ENCODE results near the gene CHMP5. TPM values are rescaled to one million over a fixed set of nuclear protein-coding genes. Genes with fewer than 3 reads are reported as not detected.

The CHMP5 gene
- total RNA-seq, 1 donor from 2014 or later, result 108 TPM

- no peak overlapping the region for H2AFZ ChIP-seq (ENCODE audit: low read depth, low read length)
- Mint-ChIP-seq H3K4me1 (ENCODE audit: low read depth, unreplicated experiment) (peaks cover 17% of the 10 kb centered on the region), H3K27me3 (ENCODE audit: low read depth, unreplicated experiment) (no peaks in the 10 kb centered on the region), H3K27ac (ENCODE audit: unreplicated experiment) (no peak overlapping the region), H3K4me3 (ENCODE audit: unreplicated experiment) (no peak overlapping the region), H3K9me3 (ENCODE audit: unreplicated experiment) (no peaks in the 10 kb centered on the region), H3K36me3 (ENCODE audit: low read depth, unreplicated experiment) (peaks cover 15% of the 10 kb centered on the region)
- FAIRE-seq (no peak), DNase-seq (ENCODE audit: low read depth) (no peak)
- peaks cover 61% of the 10 kb centered on the region for H3K36me3 ChIP-seq (ENCODE audit: insufficient read depth, low read length)
- H3K4me3 ChIP-seq (ENCODE audit: insufficient read depth, low read depth, low read length), result no peak overlapping the region
- TF ChIP-seq EZH2 (IDR thresholded peaks at IDR 0.05; ENCODE audit: insufficient read depth, low read length), result no peak
- TF ChIP-seq CTCF (IDR thresholded peaks at IDR 0.05; ENCODE audit: insufficient read depth, low read depth, low read length), result no peak
- no peak overlapping the region for H3K27ac ChIP-seq (ENCODE audit: low read depth, low read length)
- H3K27me3 ChIP-seq (ENCODE audit: insufficient read depth, low read length), result no peaks in the 10 kb centered on the region
- no peak overlapping the region for H3K9ac ChIP-seq (ENCODE audit: low read length)
- peaks cover 9% of the 10 kb centered on the region for H4K20me1 ChIP-seq (ENCODE audit: insufficient read depth, low read length)
- H3K4me2 ChIP-seq (ENCODE audit: low read length), result no peak overlapping the region
- H3K79me2 ChIP-seq (ENCODE audit: insufficient read depth, low read length), result peaks cover 3% of the 10 kb centered on the region
- no peaks in the 10 kb centered on the region for H3K4me1 ChIP-seq (ENCODE audit: insufficient read depth, low read length)
- H3K9me3 ChIP-seq (ENCODE audit: insufficient read depth, low read depth, low read length), result no peaks in the 10 kb centered on the region
Measured at GRCh38 chr9:33306037-33306436, 41.2 kb downstream of the CHMP5 start.

- no peak overlapping the region for H3K4me3 ChIP-seq (ENCODE audit: insufficient read depth, low read depth, low read length)
- peaks cover 9% of the 10 kb centered on the region for H4K20me1 ChIP-seq (ENCODE audit: insufficient read depth, low read length)
- FAIRE-seq (no peak), DNase-seq (ENCODE audit: low read depth) (peak; percentile 56)
- no peak overlapping the region for H3K9ac ChIP-seq (ENCODE audit: low read length)
- peaks cover 3% of the 10 kb centered on the region for H3K79me2 ChIP-seq (ENCODE audit: insufficient read depth, low read length)
- Mint-ChIP-seq H3K36me3 (ENCODE audit: low read depth, unreplicated experiment) (peaks cover 20% of the 10 kb centered on the region), H3K4me3 (ENCODE audit: unreplicated experiment) (no peak overlapping the region), H3K9me3 (ENCODE audit: unreplicated experiment) (no peaks in the 10 kb centered on the region), H3K27ac (ENCODE audit: unreplicated experiment) (no peak overlapping the region), H3K27me3 (ENCODE audit: low read depth, unreplicated experiment) (no peaks in the 10 kb centered on the region), H3K4me1 (ENCODE audit: low read depth, unreplicated experiment) (peaks cover 17% of the 10 kb centered on the region)
- no peaks in the 10 kb centered on the region for H3K4me1 ChIP-seq (ENCODE audit: insufficient read depth, low read length)
- TF ChIP-seq EZH2 (IDR thresholded peaks at IDR 0.05; ENCODE audit: insufficient read depth, low read length) (no peak), CTCF (IDR thresholded peaks at IDR 0.05; ENCODE audit: insufficient read depth, low read depth, low read length) (no peak)
- H3K9me3 ChIP-seq (ENCODE audit: insufficient read depth, low read depth, low read length), result no peaks in the 10 kb centered on the region
- H3K36me3 ChIP-seq (ENCODE audit: insufficient read depth, low read length), result peaks cover 65% of the 10 kb centered on the region
- no peaks in the 10 kb centered on the region for H3K27me3 ChIP-seq (ENCODE audit: insufficient read depth, low read length)
- no peak overlapping the region for H2AFZ ChIP-seq (ENCODE audit: low read depth, low read length)
- H3K4me2 ChIP-seq (ENCODE audit: low read length), result no peak overlapping the region
- H3K27ac ChIP-seq (ENCODE audit: low read depth, low read length), result peak overlapping the region; percentile 19
Measured at GRCh38 chr9:33307067-33307466, 42.2 kb downstream of the CHMP5 start.

GRCh38 chr9:33309903-33310302 lies 45.1 kb downstream of the CHMP5 start:
- Mint-ChIP-seq H3K9me3 (ENCODE audit: unreplicated experiment) (no peaks in the 10 kb centered on the region), H3K27me3 (ENCODE audit: low read depth, unreplicated experiment) (no peaks in the 10 kb centered on the region), H3K4me3 (ENCODE audit: unreplicated experiment) (peak overlapping the region; percentile 20), H3K4me1 (ENCODE audit: low read depth, unreplicated experiment) (peaks cover 17% of the 10 kb centered on the region), H3K36me3 (ENCODE audit: low read depth, unreplicated experiment) (peaks cover 25% of the 10 kb centered on the region), H3K27ac (ENCODE audit: unreplicated experiment) (no peak overlapping the region)
- Histone ChIP-seq H3K27ac (ENCODE audit: low read depth, low read length) (no peak overlapping the region), H3K9ac (ENCODE audit: low read length) (no peak overlapping the region), H3K9me3 (ENCODE audit: insufficient read depth, low read depth, low read length) (no peaks in the 10 kb centered on the region), H3K27me3 (ENCODE audit: insufficient read depth, low read length) (no peaks in the 10 kb centered on the region), H3K4me1 (ENCODE audit: insufficient read depth, low read length) (no peaks in the 10 kb centered on the region), H3K4me2 (ENCODE audit: low read length) (no peak overlapping the region), H2AFZ (ENCODE audit: low read depth, low read length) (no peak overlapping the region), H3K4me3 (ENCODE audit: insufficient read depth, low read depth, low read length) (no peak overlapping the region), H3K79me2 (ENCODE audit: insufficient read depth, low read length) (peaks cover 3% of the 10 kb centered on the region), H3K36me3 (ENCODE audit: insufficient read depth, low read length) (peaks cover 66% of the 10 kb centered on the region), H4K20me1 (ENCODE audit: insufficient read depth, low read length) (peaks cover 9% of the 10 kb centered on the region)
- DNase-seq (ENCODE audit: low read depth) (no peak), FAIRE-seq (peak; percentile 50)
- TF ChIP-seq CTCF (IDR thresholded peaks at IDR 0.05; ENCODE audit: insufficient read depth, low read depth, low read length), result no peak
- no peak for TF ChIP-seq EZH2 (IDR thresholded peaks at IDR 0.05; ENCODE audit: insufficient read depth, low read length)

Data from astrocyte (in vitro differentiated cells and primary cell).